Stomach (tissue), 19 donors: ENCODE data around the gene SETD1B. TPM values are rescaled to one million over a fixed set of nuclear protein-coding genes. Genes with fewer than 3 reads are reported as not detected.
"Not testable (repeated sequence)": the region's sequence is repeated elsewhere in the genome, so short reads cannot be mapped to it uniquely, and the experiment has no call there.

ENCODE experiments used
- DNase-seq, 2 donors: peaks; one replicate each; pipeline versions ENCODE4 v3.0.0 to v3.0.0-alpha.2; 2013 to 2019
- H3K27ac ChIP-seq, 5 donors: fragments of 200-600 bp in 4 of 5; sonication (generic) in 4 of 5; one replicate each; pipeline ENCODE4 v1.5.1; 2013 to 2019; ENCODE audit warnings: mild to moderate bottlenecking in 1 of 5, moderate library complexity in 1 of 5
- H3K27me3 ChIP-seq, 3 donors: fragments of 200-600 bp; sonication (generic); one replicate each; pipeline ENCODE4 v1.5.1; 2017 to 2019; ENCODE audit warnings: mixed run types in 1 of 3
- H3K36me3 ChIP-seq, 4 donors: fragments of 200-600 bp; sonication (generic); 1 replicate in 3 of 4; 2 replicates in 1 of 4; pipeline ENCODE4 v1.5.1; 2016 to 2019
- H3K4me1 ChIP-seq, 4 donors: fragments of 200-600 bp; sonication (generic); one replicate each; pipeline ENCODE4 v1.5.1; 2016 to 2019
- H3K4me3 ChIP-seq, 4 donors: fragments of 200-600 bp; sonication (generic) in 3 of 4; one replicate each; pipeline ENCODE4 v1.5.1; 2016 to 2019; ENCODE audit warnings: mild to moderate bottlenecking in 1 of 4
- H3K9me3 ChIP-seq, 4 donors: fragments of 200-600 bp; sonication (generic); one replicate each; pipeline ENCODE4 v1.5.1; 2016 to 2019
- CTCF ChIP-seq, 7 experiments: fragments of 450-650 bp in 4 of 7; fragments of 200-600 bp in 3 of 7; sonication (generic) in 3 of 7; IDR thresholded peaks; one replicate each; pipeline ENCODE4 v1.5.1; 2016 to 2019; ENCODE audit warnings: antibody characterized with exemption in 7 of 7, control low read depth in 2 of 7, mild to moderate bottlenecking in 1 of 7
- EP300 ChIP-seq: sonication (generic); formaldehyde crosslinking; IDR thresholded peaks from one replicate; pipeline ENCODE4 v1.6.1; 2017; ENCODE audit warnings: antibody characterized with exemption
- POLR2A ChIP-seq, 4 donors: fragments of 450-650 bp; IDR thresholded peaks; one replicate each; pipeline ENCODE4 v1.6.1; 2016; ENCODE audit warnings: antibody characterized with exemption in 4 of 4, control low read depth in 2 of 4, mild to moderate bottlenecking in 1 of 4, moderate library complexity in 1 of 4
- POLR2AphosphoS5 ChIP-seq, 3 donors: sonication (generic); formaldehyde crosslinking; IDR thresholded peaks; one replicate each; pipeline ENCODE4 v1.6.1; 2016; ENCODE audit warnings: antibody characterized with exemption in 3 of 3
- WGBS, 5 donors: extraction: QIAGEN DNeasy Blood & Tissue Kit in 3 of 5; methylation state at CpG; one replicate each; pipeline versions ENCODE4 v1.1.5 to v1.1.7; 2013 to 2018; 5-methylcytosine and 5-hydroxymethylcytosine counted together
- intact Hi-C: fragments of 100-400 bp; cut with DNase I; formaldehyde crosslinking; loops from one replicate; pipeline ENCODE4 v1.15.1; 2023; ENCODE audit warnings: low total_unique reads
- long read RNA-seq, 10 donors: transcript quantifications; one replicate each; lab custom pipeline, GENCODE V29; 2026
- polyA plus RNA-seq, 3 donors: library from polyadenylated mRNA; stranded (reverse); fragments of 200-250 nt; gene quantifications; one replicate each; pipeline ENCODE4 v1.2.3, GENCODE V29; 2013
- total RNA-seq, 5 donors: library from RNA; depleted of rRNA; stranded (reverse); fragments of >200 nt; gene quantifications; one replicate each; pipeline versions ENCODE4 v1.1.0 to v1.2.3, GENCODE V29; 2014 to 2016
- donor health status: healthy with polysubstance abuse.
- donor health status: Bipolar disorder and iron deficiency.
- donor health status: healthy.

The SETD1B gene
- total RNA-seq, result 10 to 100 TPM in 3 of 5 donors, 1 to 10 TPM in 2; 7.2 to 27.5 (median 11.7) TPM
- polyA plus RNA-seq, result 1 to 10 TPM; 3.2 to 5.4 (median 5.3) TPM
- long read RNA-seq, donor 1, result 0 reads
- long read RNA-seq, donor 2, result 0 reads
- long read RNA-seq, donor 3, result 0 reads
- long read RNA-seq, donor 4, result 0 reads
- long read RNA-seq, donor 5, partial matches to known transcripts, result 6 of 6 reads
- long read RNA-seq, donor 5, other reads (novel, unspliced or antisense), result 0 of 6 reads
- long read RNA-seq, donor 6, full-length matches to known transcripts, result 1 of 1 reads
- long read RNA-seq, donor 6, partial matches to known transcripts, result 0 of 1 reads
- long read RNA-seq, donor 6, other reads (novel, unspliced or antisense), result 0 of 1 reads
- long read RNA-seq, donor 7, result 0 reads
- long read RNA-seq, donor 8, partial matches to known transcripts, result 8 of 8 reads
- long read RNA-seq, donor 8, other reads (novel, unspliced or antisense), result 0 of 8 reads
- long read RNA-seq, donor 9, result 0 reads
- long read RNA-seq, donor 10, result 0 reads

- peak within 1 kb of the TSS; percentile 72 to 87 (median 80) for H3K4me3 ChIP-seq
- peaks cover 28 to 66% (median 43%) of the 10 kb centered on the region in 4 donors for H3K4me1 ChIP-seq
- no peaks in the 10 kb centered on the region for H3K27me3 ChIP-seq
- peak; percentile 64 to 84 for DNase-seq
- WGBS, 5 donors, result 0 to 2% (median 1%) methylated on average over 21 to 73 of the region's 74 CpGs
- no peaks in the 10 kb centered on the region for H3K9me3 ChIP-seq
- H3K27ac ChIP-seq, result peak within 1 kb of the TSS; percentile 98 to 100 (median 100)
- peaks cover 11 to 16% (median 15%) of the 10 kb centered on the region in 4 donors for H3K36me3 ChIP-seq
- intact Hi-C loops, result no loop called here
- TF ChIP-seq POLR2AphosphoS5 (IDR thresholded peaks at IDR 0.05), result no peak
- no peak for TF ChIP-seq CTCF (IDR thresholded peaks at IDR 0.05)
- TF ChIP-seq EP300, result no peak
Measured at GRCh38 chr12:121803861-121804416, at the start of gene SETD1B. Gene SETD1B (plus strand): TSS chr12:121804009. CDS start chr12:121804738, 729 bp downstream.

GRCh38 chr12:121754836-121755235 is 49.0 kb upstream of the SETD1B start:
- peaks cover 0 to 19% (median 9%) of the 10 kb centered on the region in 4 donors for H3K4me1 ChIP-seq
- TF ChIP-seq POLR2AphosphoS5 (IDR thresholded peaks at IDR 0.05) (no peak), EP300 (no peak), CTCF (IDR thresholded peaks at IDR 0.05) (no peak), POLR2A (IDR thresholded peaks at IDR 0.05) (no peak)
- intact Hi-C loops, result no loop called here
- H3K4me3 ChIP-seq, result no peak overlapping the region
- no peaks in the 10 kb centered on the region for H3K9me3 ChIP-seq
- no peak for DNase-seq
- WGBS, 5 donors, result 65 to 83% (median 77%) methylated on average over 11 of the region's 11 CpGs
- H3K36me3 ChIP-seq, result peaks cover 0 to 48% (median 31%) of the 10 kb centered on the region in 4 donors
- H3K27ac ChIP-seq, result peak overlapping the region in 1 of 5 donors; percentile 66
- H3K27me3 ChIP-seq, result no peaks in the 10 kb centered on the region

DNA sequence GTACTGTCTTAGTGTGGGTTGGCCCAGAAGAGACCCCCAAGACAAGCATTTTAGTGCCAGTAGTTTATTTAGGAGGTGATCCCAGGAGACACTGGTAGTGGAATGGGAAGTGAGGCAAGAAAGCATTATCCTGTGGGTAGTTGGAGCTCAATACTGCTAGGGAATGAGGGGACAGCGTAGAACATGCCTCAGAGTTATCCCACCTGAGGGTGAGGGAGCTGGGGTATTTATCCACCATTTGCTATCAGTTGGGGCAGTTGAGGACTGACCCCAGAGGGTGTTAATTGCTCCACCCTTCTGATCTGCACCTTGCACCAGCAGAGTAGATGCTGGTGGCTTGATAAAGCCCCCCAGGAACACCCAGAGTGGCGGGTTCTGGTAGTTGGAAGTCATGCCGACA is 48.2 kb upstream of the SETD1B start:
- 95 to 100% (median 96%) methylated on average over 3 of the region's 3 CpGs for whole genome bisulfite sequencing, 5 donors
- DNase-seq, result no peak
- Histone ChIP-seq H3K27me3 (no peaks in the 10 kb centered on the region), H3K36me3 (peaks cover 0 to 41% (median 27%) of the 10 kb centered on the region in 4 donors), H3K9me3 (no peaks in the 10 kb centered on the region), H3K4me1 (peaks cover 0 to 19% (median 9%) of the 10 kb centered on the region in 4 donors), H3K27ac (peak overlapping the region in 1 of 5 donors; percentile 66), H3K4me3 (no peak overlapping the region)
- intact Hi-C loops, result no loop called here
- TF ChIP-seq CTCF (IDR thresholded peaks at IDR 0.05) (no peak), POLR2A (IDR thresholded peaks at IDR 0.05) (no peak), POLR2AphosphoS5 (IDR thresholded peaks at IDR 0.05) (no peak), EP300 (no peak)

DNA sequence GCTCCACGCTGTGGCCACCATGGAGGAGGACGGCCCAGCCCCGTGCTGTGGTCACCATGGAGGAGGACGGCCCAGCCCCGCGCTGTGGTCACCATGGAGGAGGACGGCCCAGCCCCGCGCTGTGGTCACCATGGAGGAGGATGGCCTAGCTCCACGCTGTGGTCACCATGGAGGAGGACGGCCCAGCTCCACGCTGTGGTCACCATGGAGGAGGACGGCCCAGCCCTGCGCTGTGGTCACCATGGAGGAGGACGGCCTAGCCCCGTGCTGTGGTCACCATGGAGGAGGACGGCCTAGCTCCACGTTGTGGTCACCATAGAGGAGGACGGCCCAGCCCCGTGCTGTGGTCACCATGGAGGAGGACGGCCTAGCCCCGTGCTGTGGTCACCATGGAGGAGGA is 45.3 kb upstream of the SETD1B start:
- intact Hi-C loops, result not testable (repeated sequence)

More for the DNA sequence above, 45.3 kb upstream of the SETD1B start:
- WGBS, 5 donors, result 81 to 97% (median 95%) methylated on average over 5 to 22 of the region's 22 CpGs
- DNase-seq, H3K4me3 ChIP-seq, H3K9me3 ChIP-seq, H3K27me3 ChIP-seq, H3K27ac ChIP-seq: not testable (repeated sequence)
- Histone ChIP-seq H3K4me1 (peaks cover 0 to 23% (median 9%) of the 10 kb centered on the region in 4 donors), H3K36me3 (peaks cover 0 to 23% (median 8%) of the 10 kb centered on the region in 4 donors)
